GM08714 (cell line): ENCODE results near the gene XPO1.

Source experiments
- H3K4me3 ChIP-seq: fragments of 200-500 bp; sonication (Bioruptor generic); 2 replicates; pipeline ENCODE4 v1.5.1; 2014; ENCODE audit warnings: mild to moderate bottlenecking, low read length, inconsistent platforms
- ZNF274 ChIP-seq: IDR thresholded peaks from 2 replicates; pipeline ENCODE4 v1.6.1; 2012; ENCODE audit warnings: mild to moderate bottlenecking, low read depth, low read length

The XPO1 gene

GRCh38 chr2:61437170-61437569, 101.0 kb downstream of the XPO1 start:
- TF ChIP-seq ZNF274: no peak
- no peak overlapping the region for H3K4me3 ChIP-seq

GRCh38 chr2:61436092-61436491, 102.1 kb downstream of the XPO1 start:
- TF ChIP-seq ZNF274: no peak
- H3K4me3 ChIP-seq: no peak overlapping the region

- TF ChIP-seq ZNF274: no peak
- H3K4me3 ChIP-seq: no peak overlapping the region
Observed at GRCh38 chr2:61435291-61435690, 102.9 kb downstream of the XPO1 start.

GRCh38 chr2:61434314-61434713, 103.8 kb downstream of the XPO1 start:
- TF ChIP-seq ZNF274: no peak
- no peak overlapping the region for H3K4me3 ChIP-seq

GRCh38 chr2:61433606-61434005, 104.5 kb downstream of the XPO1 start:
- no peak overlapping the region for H3K4me3 ChIP-seq
- TF ChIP-seq ZNF274: no peak

- no peak overlapping the region for H3K4me3 ChIP-seq
- no peak for TF ChIP-seq ZNF274
Observed at GRCh38 chr2:61432990-61433389, 105.2 kb downstream of the XPO1 start.

- H3K4me3 ChIP-seq: no peak overlapping the region
- TF ChIP-seq ZNF274: no peak
Observed at GRCh38 chr2:61431345-61431744, 106.8 kb downstream of the XPO1 start.
